Measurements from ENCODE around the gene PLEKHG5. TPM values are rescaled to one million over a fixed set of nuclear protein-coding genes. Genes with fewer than 3 reads are reported as not detected.

Gene PLEKHG5
- total RNA-seq, 4 donors from 2014 or later: 5.8 to 12.0 (median 8.4) TPM

GRCh38 chr1:6424619-6425593, 66.6 kb downstream of the PLEKHG5 start, which contains the start of gene ESPN:
Gene ESPN (plus strand): TSS chr1:6424776. CDS start chr1:6424956, 180 bp downstream.
- TF ChIP-seq CTCF (IDR thresholded peaks at IDR 0.05) (no peak), POLR2A (IDR thresholded peaks at IDR 0.05) (no peak)

GRCh38 chr1:6424000-6424565, 67.4 kb downstream of the PLEKHG5 start:
- TF ChIP-seq CTCF (IDR thresholded peaks at IDR 0.05): no peak
- TF ChIP-seq POLR2A (IDR thresholded peaks at IDR 0.05): no peak
- Histone ChIP-seq H3K9me3 (no peaks in the 10 kb centered on the region), H3K27ac (no peak overlapping the region), H3K4me3 (replicated peaks in 1 of 3) (no peak overlapping the region), H3K4me1 (peaks cover 23 to 41% of the 10 kb centered on the region in 2 donors), H3K36me3 (no peaks in the 10 kb centered on the region), H3K27me3 (peaks cover 47% of the 10 kb centered on the region)
- 6 to 7% methylated on average over 27 to 29 of the region's 35 CpGs for WGBS, 2 donors
- intact Hi-C loops (cut with DNase I): no loop called here
- DNase-seq: no peak

More at GRCh38 chr1:6424619-6425593, 66.6 kb downstream of the PLEKHG5 start, which contains the start of gene ESPN:
- Histone ChIP-seq H3K9me3 (no peaks in the 10 kb centered on the region), H3K4me1 (peaks cover 16 to 32% of the 10 kb centered on the region in 2 donors), H3K27ac (no peak within 1 kb of the TSS), H3K4me3 (replicated peaks in 1 of 3) (no peak within 1 kb of the TSS), H3K36me3 (no peaks in the 10 kb centered on the region), H3K27me3 (peaks cover 39% of the 10 kb centered on the region)
- DNase-seq: no peak
- intact Hi-C loops (cut with DNase I): no loop called here
- 49% methylated on average over 3 of the region's 99 CpGs; no CpG with 5 or more reads in 1 of the 2 donors for WGBS, 2 donors

GRCh38 chr1:6423321-6423999, 68.0 kb downstream of the PLEKHG5 start:
- intact Hi-C loops (cut with DNase I): no loop called here
- DNase-seq: peak; percentile 64 to 65
- TF ChIP-seq CTCF (IDR thresholded peaks at IDR 0.05) (peak; percentile 29 to 77 (median 53)), POLR2A (IDR thresholded peaks at IDR 0.05) (no peak)
- H3K27me3 ChIP-seq: peaks cover 51% of the 10 kb centered on the region
- H3K4me3 ChIP-seq (replicated peaks in 1 of 3): no peak overlapping the region
- no peak overlapping the region for H3K27ac ChIP-seq
- H3K9me3 ChIP-seq: no peaks in the 10 kb centered on the region
- H3K4me1 ChIP-seq: peaks cover 24 to 45% of the 10 kb centered on the region in 2 donors
- 4 to 7% methylated on average over 16 to 23 of the region's 24 CpGs for WGBS, 2 donors
- no peaks in the 10 kb centered on the region for H3K36me3 ChIP-seq

GRCh38 chr1:6421266-6421665, 70.2 kb downstream of the PLEKHG5 start:
- WGBS, 2 donors: 61 to 70% methylated on average over 4 of the region's 4 CpGs
- H3K4me3 ChIP-seq (replicated peaks in 1 of 3): no peak overlapping the region
- H3K27me3 ChIP-seq: peaks cover 51% of the 10 kb centered on the region
- intact Hi-C loops (cut with DNase I): no loop called here
- no peaks in the 10 kb centered on the region for H3K9me3 ChIP-seq
- H3K4me1 ChIP-seq: peaks cover 24 to 45% of the 10 kb centered on the region in 2 donors
- no peak overlapping the region for H3K27ac ChIP-seq
- no peak for DNase-seq
- TF ChIP-seq POLR2A (IDR thresholded peaks at IDR 0.05) (no peak), CTCF (IDR thresholded peaks at IDR 0.05) (no peak)
- H3K36me3 ChIP-seq: no peaks in the 10 kb centered on the region
